GM21367 (cell line): ENCODE data around the gene SLC22A16.
"Not testable (repeated sequence)": the region's sequence is repeated elsewhere in the genome, so short reads cannot be mapped to it uniquely, and the experiment has no call there.

Source experiments
- ATAC-seq: cut with Tn5 transposase; IDR thresholded peaks from one replicate; pipeline ENCODE4 v1.9.1; 2021; ENCODE audit not compliant: unreplicated experiment

SLC22A16 gene

GRCh38 chr6:110476046-110476849 is at the start of gene SLC22A16:
TSS of gene SLC22A16 (minus strand) at chr6:110476613. CDS start at chr6:110476574, 39 bp downstream.
- ATAC-seq = no peak

- ATAC-seq = no peak
Measured at GRCh38 chr6:110525001-110525400, 48.6 kb upstream of the SLC22A16 start.

GRCh38 chr6:110524305-110524704 is 47.9 kb upstream of the SLC22A16 start:
- no peak for ATAC-seq

GRCh38 chr6:110523451-110524021 is 47.1 kb upstream of the SLC22A16 start:
- ATAC-seq = no peak

- no peak for ATAC-seq
Measured at GRCh38 chr6:110522427-110522826, 46.0 kb upstream of the SLC22A16 start.

GRCh38 chr6:110520992-110521543 is 44.7 kb upstream of the SLC22A16 start:
- ATAC-seq = no peak

GRCh38 chr6:110520209-110520965 is 44.0 kb upstream of the SLC22A16 start:
- no peak for ATAC-seq

- no peak for ATAC-seq
Measured at GRCh38 chr6:110517601-110518281, 41.3 kb upstream of the SLC22A16 start.

GRCh38 chr6:110517034-110517433 is 40.6 kb upstream of the SLC22A16 start:
- no peak for ATAC-seq

- no peak for ATAC-seq
Measured at GRCh38 chr6:110514818-110515217, 38.4 kb upstream of the SLC22A16 start.

- no peak for ATAC-seq
Measured at GRCh38 chr6:110512991-110513390, 36.6 kb upstream of the SLC22A16 start.

GRCh38 chr6:110512549-110512948 is 36.1 kb upstream of the SLC22A16 start:
- not testable (repeated sequence) for ATAC-seq

GRCh38 chr6:110511401-110511800 is 35.0 kb upstream of the SLC22A16 start:
- ATAC-seq = no peak

- ATAC-seq = no peak
Measured at GRCh38 chr6:110509617-110510241, 33.3 kb upstream of the SLC22A16 start.

- not testable (repeated sequence) for ATAC-seq
Measured at GRCh38 chr6:110504891-110505290, 28.5 kb upstream of the SLC22A16 start.

GRCh38 chr6:110495949-110496348 is 19.5 kb upstream of the SLC22A16 start:
- no peak for ATAC-seq

GRCh38 chr6:110493253-110493800 is 16.9 kb upstream of the SLC22A16 start:
- ATAC-seq = no peak

GRCh38 chr6:110492584-110492983 is 16.2 kb upstream of the SLC22A16 start:
- no peak for ATAC-seq

GRCh38 chr6:110491644-110492317 is 15.4 kb upstream of the SLC22A16 start:
- ATAC-seq = no peak

- no peak for ATAC-seq
Measured at GRCh38 chr6:110491299-110491643, 14.9 kb upstream of the SLC22A16 start.
